Measurements from ENCODE around the gene CEP170B.
"Not testable (repeated sequence)": the region's sequence is repeated elsewhere in the genome, so short reads cannot be mapped to it uniquely, and the experiment has no call there.

The CEP170B gene

DNA sequence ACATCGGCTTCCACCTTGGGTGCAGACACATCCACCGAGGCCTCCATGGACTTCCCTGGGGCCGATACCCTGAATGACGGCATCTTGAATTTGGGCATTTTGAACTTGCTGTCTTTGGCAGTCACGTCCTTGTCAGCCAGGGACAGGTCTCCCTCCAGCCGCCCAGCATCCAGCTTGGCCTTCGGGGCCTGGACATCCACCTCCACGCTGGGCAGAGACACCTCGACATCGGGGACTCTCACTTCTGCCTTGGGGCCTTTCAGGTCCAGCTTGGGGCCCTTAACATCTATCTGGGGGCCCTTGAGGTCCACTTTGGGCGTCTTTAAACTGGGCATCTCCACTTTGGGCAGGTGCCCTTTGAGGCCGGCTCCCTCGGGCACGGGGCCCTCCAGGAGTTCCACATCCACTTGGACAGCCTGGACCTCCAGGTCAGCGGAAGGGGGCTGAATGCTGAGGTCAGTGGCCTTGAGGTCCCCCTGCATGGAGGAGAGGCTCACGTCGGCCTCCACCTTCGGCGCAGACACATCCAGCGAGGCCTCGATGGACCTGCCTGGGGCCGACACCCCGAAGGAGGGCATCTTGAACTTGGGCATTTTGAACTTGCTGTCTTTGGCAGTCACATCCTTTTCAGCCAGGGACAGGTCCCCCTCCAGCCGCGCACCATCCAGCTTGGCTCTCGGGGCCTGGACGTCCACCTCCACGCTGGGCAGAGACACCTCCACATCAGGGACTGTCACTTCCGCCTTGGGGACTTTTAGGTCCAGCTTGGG is 79.6 kb downstream of the CEP170B start:
- not testable (repeated sequence) for DNase-seq (ENCODE audit: low read depth)

DNA sequence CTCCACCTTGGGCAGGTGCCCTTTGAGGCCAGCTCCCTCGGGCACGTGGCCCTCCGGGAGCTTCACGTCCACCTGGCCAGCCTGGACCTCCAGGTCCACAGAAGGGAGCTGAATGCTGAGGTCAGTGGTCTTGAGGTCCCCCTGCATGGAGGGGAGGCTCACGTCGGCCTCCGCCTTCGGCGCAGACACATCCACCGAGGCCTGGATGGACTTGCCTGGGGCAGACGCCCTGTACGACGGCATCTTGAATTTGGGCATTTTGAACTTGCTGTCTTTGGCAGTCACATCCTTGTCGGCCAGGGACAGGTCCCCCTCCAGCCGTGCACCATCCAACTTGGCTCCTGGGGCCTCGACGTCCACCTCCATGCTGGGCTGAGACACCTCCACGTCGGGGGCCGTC is 80.2 kb downstream of the CEP170B start:
- not testable (repeated sequence) for DNase-seq (ENCODE audit: low read depth)
